HepG2 (cell line): ENCODE data around the gene CCBE1. TPM values are rescaled to one million over a fixed set of nuclear protein-coding genes. Genes with fewer than 3 reads are reported as not detected.

Experiments used
- AHDC1 ChIP-seq: sonication (generic); formaldehyde crosslinking; IDR thresholded peaks from 2 replicates; pipeline ENCODE4 v1.5.1; 2020; ENCODE audit warnings: mild to moderate bottlenecking, missing genetic modification reagents, borderline replicate concordance
- ATF7-NPFF ChIP-seq: sonication (generic); formaldehyde crosslinking; IDR thresholded peaks from 2 replicates; pipeline ENCODE4 v1.8.1; 2023; ENCODE audit warnings: mild to moderate bottlenecking, low read depth, missing genetic modification reagents, moderate library complexity
- BHLHE40 ChIP-seq: IDR thresholded peaks from 2 replicates; pipeline ENCODE4 v1.6.1; 2011; ENCODE audit warnings: low read length, improper control_type of control experiment
- CHD2 ChIP-seq: IDR thresholded peaks from 2 replicates; pipeline ENCODE4 v1.6.1; 2011; ENCODE audit warnings: low read depth, low read length, improper control_type of control experiment
- EHMT2 ChIP-seq: fragments of 200-600 bp; sonication (generic); IDR thresholded peaks from 2 replicates; pipeline ENCODE4 v1.7.0; 2017; ENCODE audit warnings: antibody characterized with exemption, low read depth, low read length, borderline replicate concordance
- ESRRA ChIP-seq: sonication (generic); formaldehyde crosslinking; IDR thresholded peaks from 2 replicates; pipeline ENCODE4 v1.5.1; 2020; ENCODE audit warnings: mild to moderate bottlenecking, low read depth, missing genetic modification reagents
- FOXK1 ChIP-seq: sonication (generic); formaldehyde crosslinking; IDR thresholded peaks from 2 replicates; pipeline ENCODE4 v1.4.0; 2020; ENCODE audit warnings: low read depth, missing genetic modification reagents, borderline replicate concordance
- FOXK2 ChIP-seq: fragments of 450-650 bp; IDR thresholded peaks from 2 replicates; pipeline ENCODE4 v1.6.1; 2016
- GMEB2 ChIP-seq: IDR thresholded peaks from 2 replicates; pipeline ENCODE4 v1.6.1; 2016; ENCODE audit warnings: missing biosample characterization, missing genetic modification reagents, low read depth
- HNF4A ChIP-seq: sonication (generic); formaldehyde crosslinking; IDR thresholded peaks from 2 replicates; pipeline ENCODE4 v1.4.0; 2020; ENCODE audit warnings: missing genetic modification reagents
- KLF15 ChIP-seq: sonication (generic); formaldehyde crosslinking; IDR thresholded peaks from 2 replicates; pipeline ENCODE4 v1.8.1; 2023; ENCODE audit warnings: borderline replicate concordance, mild to moderate bottlenecking, inconsistent platforms, missing genetic modification reagents, mixed read lengths
- MTA1 ChIP-seq: sonication (generic); formaldehyde crosslinking; IDR thresholded peaks from 2 replicates; pipeline ENCODE4 v1.4.0; 2020; ENCODE audit warnings: missing genetic modification reagents, mild to moderate bottlenecking, borderline replicate concordance
- NBN ChIP-seq: fragments of 450-650 bp; conservative IDR thresholded peaks from 2 replicates; pipeline ENCODE4 v1.6.1; 2017
- NFIC ChIP-seq: IDR thresholded peaks from 2 replicates; pipeline ENCODE4 v1.6.1; 2012; ENCODE audit warnings: mild to moderate bottlenecking, low read length, inconsistent platforms
- PPARG ChIP-seq: conservative IDR thresholded peaks from 2 replicates; pipeline ENCODE4 v1.6.1; 2016; ENCODE audit warnings: missing biosample characterization, missing genetic modification reagents
- RNF2 ChIP-seq: fragments of 450-650 bp; conservative IDR thresholded peaks from 2 replicates; pipeline ENCODE4 v1.6.1; 2016; ENCODE audit warnings: low read depth
- TBP ChIP-seq: sonication (generic); formaldehyde crosslinking; IDR thresholded peaks from 2 replicates; pipeline ENCODE4 v1.5.0; 2020; ENCODE audit warnings: missing genetic modification reagents
- TFAP4 ChIP-seq: sonication (generic); IDR thresholded peaks from 2 replicates; pipeline ENCODE4 v1.6.1; 2016; ENCODE audit warnings: low read depth, borderline replicate concordance
- U2AF1 ChIP-seq: fragments of 200-400 bp; formaldehyde crosslinking; optimal IDR thresholded peaks from 2 replicates; pipeline ENCODE3; 2017; ENCODE audit warnings: mild to moderate bottlenecking, low read depth, low read length
- ZBTB42 ChIP-seq: sonication (generic); formaldehyde crosslinking; IDR thresholded peaks from 2 replicates; pipeline ENCODE4 v1.5.0; 2020; ENCODE audit warnings: mild to moderate bottlenecking, missing genetic modification reagents
- ZNF331 ChIP-seq: sonication (generic); formaldehyde crosslinking; IDR thresholded peaks from 2 replicates; pipeline ENCODE4 v1.4.0; 2020; ENCODE audit warnings: missing genetic modification reagents
- ZNF567 ChIP-seq: sonication (generic); formaldehyde crosslinking; IDR thresholded peaks from 2 replicates; pipeline ENCODE4 v1.8.1; 2023; ENCODE audit warnings: mild to moderate bottlenecking, missing genetic modification reagents, borderline replicate concordance
- ZNF746 ChIP-seq: sonication (generic); formaldehyde crosslinking; IDR thresholded peaks from 2 replicates; pipeline ENCODE4 v1.8.0; 2022; ENCODE audit warnings: mild to moderate bottlenecking, missing genetic modification reagents
- polyA plus RNA-seq, 8 experiments: library from polyadenylated mRNA; depleted of rRNA in 3 of 8; stranded (reverse) in 7 of 8; unstranded in 1 of 8; fragments of >200 nt; fragmentation: Illumina TruSeq in 4 of 8; extraction: Trizol in 4 of 8; gene quantifications; 2 replicates each; pipeline versions ENCODE4 v1.2.1 to v1.2.3, GENCODE V29; 2011 to 2016; ENCODE audit warnings: low read depth in 4 of 8, missing spikeins in 1 of 8, mixed read lengths in 1 of 8; ENCODE audit not compliant: insufficient read depth in 1 of 8
- total RNA-seq, 5 experiments: library from RNA; depleted of rRNA; stranded (reverse); fragments of >200 nt; fragmentation: Illumina TruSeq; extraction: Trizol; gene quantifications; 2 replicates each; pipeline ENCODE4 v1.2.3, GENCODE V29; 2016; ENCODE audit warnings: low read depth in 1 of 5

The CCBE1 gene
- total and polyA plus RNA-seq, 2 of the 13 experiments (the other 11 are each of a cell fraction or from before 2014, with no cell fraction given), result not detected

GRCh38 chr18:59516356-59517155 is 180.7 kb downstream of the CCBE1 start (continued):
- TF ChIP-seq NFIC (peak; percentile 80; the same call in 1 of the 2 replicates), RNF2 (0 out of 2 replicates have a peak, but pooled peaks have one; percentile 58), PPARG (0 out of 2 replicates have a peak, but pooled peaks have one; percentile 23), FOXK2 (peak; percentile 66; the same call in 1 of the 2 replicates), EHMT2 (peak; percentile 44; the same call in 1 of the 2 replicates), BHLHE40 (peak; percentile 28), TBP (CRISPR knock-in tag) (no peak), ZNF746 (CRISPR knock-in tag) (no peak), TFAP4 (peak; percentile 35; the same call in 1 of the 2 replicates), ATF7-NPFF (no peak), KLF15 (CRISPR knock-in tag) (no peak), GMEB2 (CRISPR knock-in tag) (no peak), NBN (no peak), ZBTB42 (CRISPR knock-in tag) (no peak), HNF4A (CRISPR knock-in tag) (peak; percentile 75), ZNF331 (peak; percentile 71; the same call in 1 of the 2 replicates), ZNF567 (CRISPR knock-in tag) (no peak), ESRRA (CRISPR knock-in tag) (no peak), AHDC1 (CRISPR knock-in tag) (peak; percentile 90; the same call in 1 of the 2 replicates), MTA1 (CRISPR knock-in tag) (no peak), U2AF1 (no peak), CHD2 (no peak), FOXK1 (peak; percentile 93)
